Measurements from ENCODE around the gene PAXX. TPM values are rescaled to one million over a fixed set of nuclear protein-coding genes. Genes with fewer than 3 reads are reported as not detected.
A peak's percentile ranks its signal among the peaks of the same experiment; 100 is the strongest.

PAXX gene
- total RNA-seq, 4 donors from 2014 or later: 65.7 to 142 (median 68.9) TPM

DNA sequence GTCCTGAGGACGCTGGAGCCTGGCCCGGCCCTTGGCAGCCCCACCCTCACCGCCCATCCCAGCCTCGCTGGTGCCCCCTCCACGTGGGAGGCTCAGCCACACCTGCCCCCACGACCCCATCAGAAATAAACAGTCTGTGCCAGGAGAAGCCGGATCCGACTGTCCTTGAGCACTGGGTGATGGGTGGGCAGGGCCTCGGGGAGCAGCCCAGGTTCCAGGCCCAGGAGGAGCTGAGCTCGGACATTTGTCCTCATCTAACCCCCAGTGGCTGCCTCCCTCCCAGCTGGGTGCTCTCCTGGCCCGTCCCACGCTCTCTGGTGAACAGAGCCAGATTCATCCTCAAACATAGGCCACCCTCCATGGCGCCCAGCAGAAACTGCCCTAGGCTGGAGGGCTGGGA, 19.5 kb upstream of the PAXX start:
- TF ChIP-seq POLR2A (IDR thresholded peaks at IDR 0.05) (no peak), EP300 (IDR thresholded peaks at IDR 0.05) (no peak), CTCF (IDR thresholded peaks at IDR 0.05) (no peak)

DNA sequence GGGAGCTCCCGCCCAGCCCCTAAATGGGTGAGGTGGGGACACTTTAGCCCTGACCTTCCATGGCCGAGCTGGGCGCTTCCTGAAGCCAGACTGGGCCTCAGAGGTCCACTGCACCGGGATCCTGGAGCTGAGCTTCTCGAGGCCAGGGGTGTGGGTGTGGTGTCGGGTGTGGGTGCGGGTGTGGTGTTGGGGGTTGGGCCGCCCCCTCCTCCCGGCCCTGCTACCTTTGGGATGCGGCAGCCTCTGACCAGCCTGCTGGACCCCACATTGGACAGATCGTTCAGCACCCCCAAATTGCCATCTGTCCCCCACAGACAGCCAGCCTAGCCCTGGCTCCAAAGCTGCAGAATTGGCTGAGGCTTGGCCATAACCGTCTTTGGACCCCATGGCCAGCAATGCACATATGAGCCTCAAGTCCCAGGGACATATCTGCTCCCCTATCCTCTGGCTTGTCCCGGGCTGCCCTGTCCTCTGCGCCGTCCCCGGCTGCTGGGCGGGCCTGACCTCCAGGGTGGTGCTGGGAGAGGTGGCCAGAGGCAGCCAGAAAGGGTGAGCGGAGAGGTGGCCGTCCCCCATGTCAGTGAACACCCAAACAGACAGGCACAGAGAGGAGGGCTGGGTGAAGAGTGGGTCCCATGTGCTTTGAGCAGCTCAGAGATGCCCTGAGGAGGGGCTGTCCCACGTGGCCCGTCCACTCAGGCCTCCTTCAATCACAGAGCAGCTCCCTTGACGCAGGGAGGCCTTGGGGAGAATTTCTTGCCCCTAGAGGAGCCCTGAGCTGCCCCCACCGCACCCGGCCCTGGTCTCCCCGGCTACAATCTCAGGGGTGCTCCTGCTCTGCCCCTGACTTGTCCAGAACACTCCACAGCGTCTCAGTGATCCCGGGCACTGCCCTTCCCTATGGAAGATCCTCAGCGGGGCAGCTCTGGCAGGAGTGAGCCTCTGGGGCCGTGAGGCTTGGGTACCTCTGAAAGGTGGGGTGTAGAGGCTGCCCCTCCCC, 18.3 kb upstream of the PAXX start:
- WGBS, 2 donors: 83 to 90% methylated on average over 21 to 25 of the region's 29 CpGs
- TF ChIP-seq EP300 (IDR thresholded peaks at IDR 0.05) (no peak), POLR2A (IDR thresholded peaks at IDR 0.05) (no peak), CTCF (IDR thresholded peaks at IDR 0.05) (no peak)
- Histone ChIP-seq H3K36me3 (no peaks in the 10 kb centered on the region), H3K27ac (peak overlapping the region in 1 of 4 donors; percentile 90), H3K27me3 (no peaks in the 10 kb centered on the region), H3K9me3 (no peaks in the 10 kb centered on the region), H3K4me1 (peaks cover 0 to 73% (median 7%) of the 10 kb centered on the region in 4 donors), H3K4me3 (no peak overlapping the region)
- DNase-seq (ENCODE audit: low spot score in 2 of 2): no peak

More for the DNA sequence above, 19.5 kb upstream of the PAXX start:
- no peaks in the 10 kb centered on the region for H3K9me3 ChIP-seq
- WGBS, 2 donors: 54 to 57% methylated on average over 11 to 13 of the region's 13 CpGs
- no peaks in the 10 kb centered on the region for H3K36me3 ChIP-seq
- no peak overlapping the region for H3K4me3 ChIP-seq
- peak overlapping the region in 1 of 4 donors; percentile 90 for H3K27ac ChIP-seq
- no peaks in the 10 kb centered on the region for H3K27me3 ChIP-seq
- H3K4me1 ChIP-seq: peaks cover 0 to 66% (median 6%) of the 10 kb centered on the region in 4 donors
- DNase-seq (ENCODE audit: low spot score in 2 of 2): no peak

- DNase-seq (ENCODE audit: low spot score in 2 of 2): no peak
- 65 to 66% methylated on average over 10 to 12 of the region's 15 CpGs for WGBS, 2 donors
- no peak for TF ChIP-seq CTCF (IDR thresholded peaks at IDR 0.05)
- no peak for TF ChIP-seq POLR2A (IDR thresholded peaks at IDR 0.05)
- H3K4me3 ChIP-seq: no peak overlapping the region
- H3K4me1 ChIP-seq: peaks cover 0 to 70% (median 7%) of the 10 kb centered on the region in 4 donors
- peak overlapping the region in 3 of 4 donors; percentile 30 to 90 (median 59) for H3K27ac ChIP-seq
- no peaks in the 10 kb centered on the region for H3K36me3 ChIP-seq
- no peaks in the 10 kb centered on the region for H3K9me3 ChIP-seq
- no peaks in the 10 kb centered on the region for H3K27me3 ChIP-seq
Observed at GRCh38 chr9:136974817-136975535, 17.2 kb upstream of the PAXX start.

GRCh38 chr9:136975644-136976043, 16.6 kb upstream of the PAXX start:
- Histone ChIP-seq H3K27me3 (no peaks in the 10 kb centered on the region), H3K27ac (peak overlapping the region; percentile 7 to 90 (median 44)), H3K9me3 (no peaks in the 10 kb centered on the region), H3K4me1 (peaks cover 0 to 74% (median 7%) of the 10 kb centered on the region in 4 donors), H3K4me3 (no peak overlapping the region), H3K36me3 (peaks cover 0 to 5% (median 0%) of the 10 kb centered on the region in 3 donors)
- no peak for DNase-seq (ENCODE audit: low spot score in 2 of 2)
- WGBS, 2 donors: 40 to 43% methylated on average over 6 to 7 of the region's 14 CpGs
- TF ChIP-seq CTCF (IDR thresholded peaks at IDR 0.05) (no peak), EP300 (IDR thresholded peaks at IDR 0.05) (no peak), POLR2A (IDR thresholded peaks at IDR 0.05) (no peak)

Measured in tibial nerve (tissue), 4 donors.